DMS53 (cell line): Measurements from ENCODE around the gene SLC39A8.

ENCODE experiments used
- DNase-seq: peaks from one replicate; lab custom pipeline; 2025; lab: John Stamatoyannopoulos, UW

The SLC39A8 gene

GRCh38 chr4:102339018-102339417, 6.3 kb downstream of the SLC39A8 start:
- DNase-seq, result no peak

- no peak for DNase-seq
Measured at GRCh38 chr4:102338405-102338804, 6.9 kb downstream of the SLC39A8 start.

DNA sequence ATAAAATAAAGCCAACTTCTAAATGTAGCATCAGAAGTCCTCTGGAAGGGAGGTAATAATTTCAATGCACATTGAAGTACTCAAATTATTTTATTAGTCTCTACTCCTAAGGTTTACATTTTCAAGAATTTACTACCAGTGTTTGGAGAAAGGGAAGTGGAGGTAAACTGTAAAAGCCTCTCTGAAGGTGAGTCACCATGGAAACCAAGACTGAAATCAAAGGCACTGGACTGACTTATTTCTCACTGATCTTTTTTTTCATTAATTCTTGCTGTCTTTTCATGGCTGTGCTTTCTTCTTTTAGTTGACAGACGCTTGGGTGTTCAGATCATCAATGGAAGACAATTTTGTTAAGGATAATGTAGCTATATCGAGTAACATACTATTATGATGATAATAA, 9.7 kb downstream of the SLC39A8 start:
- no peak for DNase-seq

DNA sequence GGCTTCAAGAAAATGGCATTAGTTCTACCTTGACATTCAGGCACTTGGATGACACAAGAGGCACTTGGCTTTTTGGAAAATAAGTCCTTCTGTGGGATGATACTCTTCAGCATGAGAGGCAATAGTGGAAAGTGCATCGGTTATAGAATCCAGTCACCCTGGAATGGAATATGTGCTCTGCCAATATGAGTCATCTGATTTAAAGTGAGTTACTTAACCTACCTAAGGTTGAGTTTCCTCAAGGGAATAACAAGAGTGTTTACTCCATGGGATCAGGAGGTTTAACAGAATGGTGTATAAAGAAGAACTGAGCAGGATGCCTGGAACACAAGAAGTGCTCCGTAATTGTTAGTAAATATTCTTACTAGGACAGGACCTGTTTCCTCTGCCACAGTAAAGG, 10.7 kb downstream of the SLC39A8 start:
- no peak for DNase-seq

GRCh38 chr4:102333787-102334186, 11.5 kb downstream of the SLC39A8 start:
- DNase-seq, result no peak

GRCh38 chr4:102328045-102328444, 17.2 kb downstream of the SLC39A8 start:
- DNase-seq, result no peak

DNA sequence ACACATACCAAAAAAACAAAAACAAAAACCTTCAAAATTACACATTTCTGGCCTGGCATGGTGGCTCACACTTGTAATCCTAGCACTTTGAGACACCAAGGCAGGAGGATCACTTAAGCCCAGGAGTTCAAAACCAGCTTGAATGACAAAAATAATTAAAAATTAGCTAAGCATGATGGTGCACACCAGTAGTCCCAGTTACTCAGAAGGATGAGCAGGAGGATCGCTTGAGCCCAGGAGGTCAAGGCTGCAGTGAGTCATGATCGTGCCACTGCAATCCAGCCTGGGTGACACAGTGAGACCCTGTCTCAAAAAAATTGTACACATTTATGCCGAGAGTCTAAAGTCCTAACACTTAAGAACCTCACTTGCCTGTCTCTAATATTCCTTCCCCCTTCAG, 18.3 kb downstream of the SLC39A8 start:
- no peak for DNase-seq

- no peak for DNase-seq
Measured at GRCh38 chr4:102324730-102325129, 20.6 kb downstream of the SLC39A8 start.

GRCh38 chr4:102322736-102323135, 22.5 kb downstream of the SLC39A8 start:
- DNase-seq, result no peak

DNA sequence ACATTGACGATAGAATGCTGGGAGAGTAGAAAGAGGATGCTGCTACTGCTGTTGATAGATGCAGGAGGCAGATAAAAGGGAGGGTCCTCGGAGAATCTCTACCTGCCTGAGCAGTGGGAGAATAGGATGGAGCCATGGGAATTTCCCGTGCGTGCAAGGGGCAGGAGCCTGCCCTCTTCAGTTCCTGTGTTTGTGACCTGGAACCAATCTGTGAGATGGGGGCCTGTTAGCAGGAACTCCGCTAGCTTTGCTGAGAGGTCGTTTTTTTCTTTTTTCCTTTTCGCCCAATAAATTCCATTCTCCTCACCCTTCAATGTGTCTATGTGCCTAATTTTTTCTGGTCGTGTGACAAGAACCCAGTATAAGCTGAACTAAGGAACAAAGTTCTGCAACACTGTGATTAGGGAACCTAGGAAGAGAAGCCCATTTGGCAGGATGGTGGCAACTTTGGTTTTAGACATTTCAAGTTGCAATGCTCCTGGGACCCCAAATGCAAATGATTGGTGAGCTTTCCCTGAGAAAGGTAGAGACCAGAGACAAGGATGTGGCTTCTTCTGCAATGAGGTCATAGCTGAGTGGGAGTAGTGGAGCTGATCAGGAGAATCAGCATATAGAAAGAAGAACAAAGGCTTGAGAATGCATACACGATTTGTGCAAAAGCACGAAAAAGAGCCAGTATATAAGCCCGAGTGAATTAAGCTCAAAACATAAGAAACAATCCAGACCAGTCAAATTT, 23.9 kb downstream of the SLC39A8 start:
- no peak for DNase-seq

DNA sequence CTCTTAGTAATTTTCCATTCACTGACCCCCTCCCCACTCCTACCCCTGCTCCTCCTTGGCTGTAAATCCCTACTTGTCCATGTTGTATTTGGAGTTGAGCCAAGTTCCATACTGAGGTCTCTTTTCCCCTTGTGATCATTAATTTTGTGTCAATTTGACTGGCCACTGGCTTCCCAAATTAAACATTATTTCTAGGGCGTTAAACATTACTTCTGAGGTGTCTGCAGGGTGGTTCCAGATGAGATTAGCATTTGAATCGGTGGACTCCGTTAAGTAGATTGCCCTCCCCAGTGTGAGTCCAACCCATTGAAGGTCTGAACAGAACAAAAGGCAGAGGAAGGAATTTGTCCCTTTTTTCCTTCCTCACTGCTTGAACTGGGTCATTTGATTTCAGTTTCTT, 25.7 kb downstream of the SLC39A8 start:
- no peak for DNase-seq

DNA sequence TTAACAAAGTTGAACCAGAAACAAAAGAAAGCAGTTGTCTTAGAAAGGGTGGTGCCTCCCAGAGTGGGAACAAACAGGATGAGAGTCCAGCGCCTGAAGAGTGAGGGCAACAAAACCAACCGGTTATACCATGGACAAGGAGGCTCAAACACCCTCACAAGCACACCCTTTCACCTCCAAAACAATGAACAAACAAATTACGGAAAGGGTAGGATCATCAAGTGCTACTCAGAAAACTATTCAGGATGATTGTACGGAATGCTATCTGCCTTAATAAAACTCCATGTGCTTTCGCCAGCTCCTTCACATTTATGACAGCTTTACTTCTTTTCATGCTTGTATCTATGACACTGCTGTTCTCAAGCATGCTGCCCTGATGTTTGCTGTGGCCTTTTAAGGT, 26.8 kb downstream of the SLC39A8 start:
- DNase-seq, result peak; percentile 57

GRCh38 chr4:102318105-102318504, 27.2 kb downstream of the SLC39A8 start:
- DNase-seq, result no peak

DNA sequence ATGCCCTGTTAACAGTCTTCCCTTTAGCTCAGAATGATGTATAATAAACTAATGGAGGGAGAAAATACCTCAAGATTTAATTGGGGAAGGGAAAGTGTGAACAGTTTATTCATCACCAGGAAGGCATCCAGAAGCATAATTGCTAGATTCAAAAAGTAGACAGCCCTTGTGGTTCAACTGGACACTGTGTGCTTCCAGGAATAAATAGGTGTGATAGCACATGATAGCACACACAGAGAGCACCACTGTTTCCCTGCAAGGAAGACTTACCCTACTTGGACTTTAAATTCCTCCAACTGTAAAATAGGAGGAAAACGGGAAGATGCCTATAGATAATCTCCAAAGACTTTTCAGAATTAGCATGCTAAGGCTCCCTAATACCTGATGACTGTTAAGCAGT, 27.8 kb downstream of the SLC39A8 start:
- no peak for DNase-seq

- DNase-seq, result no peak
Measured at GRCh38 chr4:102316585-102316984, 28.7 kb downstream of the SLC39A8 start.

DNA sequence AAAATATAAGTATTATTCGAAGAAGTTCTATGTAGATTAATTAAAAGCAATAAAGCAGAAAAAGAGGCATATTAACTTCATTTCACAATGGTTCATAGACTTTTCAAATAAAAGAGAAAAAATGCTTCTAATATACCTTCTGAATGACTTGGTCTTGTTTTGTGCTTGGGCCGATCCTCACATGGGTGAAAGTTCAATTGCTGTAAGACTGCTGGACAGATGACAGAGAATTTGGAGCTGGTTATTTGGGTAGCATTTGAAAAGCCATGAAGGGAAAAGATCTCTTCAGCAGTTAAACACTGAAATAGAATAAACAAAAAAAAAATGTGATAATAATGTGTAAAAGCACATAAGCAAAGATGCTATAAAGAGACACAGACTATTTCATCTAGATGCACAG, 29.8 kb downstream of the SLC39A8 start:
- DNase-seq, result no peak

DNA sequence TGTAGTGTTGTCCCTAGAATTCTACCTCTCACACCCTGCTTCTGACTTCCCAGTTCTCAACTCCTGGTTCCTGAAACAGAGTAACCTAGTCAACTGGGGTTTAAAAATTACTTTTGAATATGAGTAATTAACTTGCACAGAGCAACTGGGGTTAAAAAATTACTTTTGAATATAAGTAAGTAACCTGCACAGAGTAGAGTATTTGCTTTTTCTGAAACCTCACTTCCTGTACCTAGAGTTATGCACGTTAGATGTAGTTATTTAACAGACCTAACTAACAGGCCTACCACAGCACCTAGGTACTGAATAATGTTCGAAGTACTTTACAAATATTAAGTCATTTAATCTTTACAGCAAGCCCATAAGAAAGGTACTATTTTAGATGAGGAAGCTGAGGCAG, 32.9 kb downstream of the SLC39A8 start:
- DNase-seq, result no peak

GRCh38 chr4:102311912-102312311, 33.4 kb downstream of the SLC39A8 start:
- DNase-seq, result no peak

DNA sequence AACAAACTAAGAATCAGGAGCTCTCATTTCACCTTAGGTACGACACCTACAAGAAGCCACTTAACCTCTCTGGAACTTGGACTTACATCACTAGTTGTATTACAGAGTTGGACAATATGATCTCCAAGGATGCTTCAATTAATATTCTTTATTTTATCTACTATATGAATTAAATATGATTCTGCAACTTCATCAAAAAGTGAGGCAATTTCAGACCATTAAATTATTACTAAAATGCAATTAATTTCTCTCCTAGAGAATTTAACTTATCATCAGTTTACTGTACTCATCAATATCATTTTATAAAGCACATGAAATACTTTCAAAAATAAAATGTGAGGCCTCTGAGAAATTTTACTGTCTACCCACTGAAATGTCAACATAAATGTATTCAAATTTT, 33.9 kb downstream of the SLC39A8 start:
- no peak for DNase-seq

DNA sequence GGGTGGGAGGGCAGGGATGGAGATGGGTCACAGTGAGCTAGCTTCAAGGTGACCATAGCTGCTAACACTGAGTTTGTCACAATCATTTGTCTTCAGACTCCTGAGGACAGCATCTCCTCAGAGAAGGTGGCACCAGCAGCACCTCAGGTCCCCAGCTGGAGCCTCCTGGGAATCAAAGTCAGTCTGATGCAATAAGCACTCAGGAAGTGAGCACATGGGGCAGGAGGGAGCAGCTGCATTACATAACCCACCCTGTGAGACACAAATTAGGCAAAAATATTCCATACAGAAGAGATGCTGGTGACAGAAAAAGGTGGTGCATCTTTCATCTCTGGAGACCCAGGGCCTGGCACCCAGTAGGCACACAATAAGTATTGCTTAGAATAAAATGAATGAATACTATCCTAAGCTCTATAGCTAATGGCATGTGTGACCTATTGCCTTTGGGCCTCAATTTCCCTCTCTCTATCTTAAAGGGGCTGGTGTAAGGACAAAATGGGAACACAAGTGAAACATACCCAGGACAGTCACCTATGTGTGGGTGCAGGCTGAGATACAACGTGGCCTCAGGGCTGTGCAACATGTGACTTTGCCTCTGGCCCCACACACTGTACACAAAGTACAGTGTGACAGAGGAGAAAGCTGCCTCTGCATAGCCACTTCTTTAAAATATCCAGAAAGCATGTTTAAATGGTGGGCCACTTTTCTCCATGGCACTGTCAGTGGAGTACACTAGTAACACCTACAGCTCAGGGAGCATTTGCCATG, 37.1 kb downstream of the SLC39A8 start:
- peak; percentile 33 for DNase-seq

GRCh38 chr4:102305666-102306065, 39.6 kb downstream of the SLC39A8 start:
- no peak for DNase-seq

DNA sequence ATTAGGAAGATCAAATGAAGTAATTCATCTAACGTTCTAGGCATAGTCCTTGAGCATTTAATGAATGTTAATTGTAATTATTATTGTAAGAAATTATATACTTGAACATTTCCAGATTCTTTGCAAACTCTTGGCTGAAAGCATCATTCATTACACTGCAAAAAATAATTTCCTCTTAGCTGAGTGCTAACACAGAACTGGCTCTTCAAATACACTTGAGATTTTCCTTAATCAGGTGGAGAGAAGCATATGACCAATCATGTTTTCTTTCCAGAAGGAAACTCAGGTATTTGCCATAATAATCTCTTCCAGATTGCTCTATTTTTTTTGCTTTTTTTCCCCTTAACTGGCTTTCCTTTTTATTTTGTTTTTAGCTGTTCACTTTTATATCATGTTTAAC, 42.5 kb downstream of the SLC39A8 start:
- no peak for DNase-seq

DNA sequence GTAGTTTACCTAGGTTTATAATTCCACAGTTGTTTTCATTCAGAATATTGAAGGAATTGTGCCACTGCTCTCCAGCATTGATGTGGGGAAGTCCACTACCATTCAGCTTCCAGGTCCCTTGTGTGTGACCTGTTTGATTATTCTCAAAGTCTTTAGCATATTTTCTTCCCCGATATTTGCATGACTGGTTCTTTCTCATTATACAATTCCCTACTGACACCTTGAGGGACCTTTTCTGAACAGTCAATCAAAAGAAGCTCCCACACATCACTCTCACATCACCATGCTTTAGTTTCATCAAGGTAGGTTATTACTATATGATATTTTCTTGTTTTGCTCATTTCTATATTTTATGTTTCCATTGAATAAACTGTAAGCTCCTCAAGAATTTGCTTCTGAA, 44.1 kb downstream of the SLC39A8 start:
- DNase-seq, result no peak
